Endothelial cell of umbilical vein (primary cell): ENCODE data around the gene FAAP100. TPM values are rescaled to one million over a fixed set of nuclear protein-coding genes. Genes with fewer than 3 reads are reported as not detected.

ENCODE experiments used
- BruUV-seq: library from RNA; stranded (reverse); fragments of 400-500 nt; replicated peaks from 2 replicates; lab custom pipeline; 2021; lab: Mats Ljungman, UMichigan
- CTCF ChIA-PET: fragments of 300-600, 350-600 bp; sonication (Branson Sonifier 250); formaldehyde crosslinking; loops from one replicate; lab custom pipeline; 2021; ENCODE audit warnings: antibody characterized with exemption, inconsistent platforms; lab: Charles Lee
- POLR2A ChIA-PET: fragments of 300-600, 350-600 bp; sonication (Branson Sonifier 250); formaldehyde crosslinking; loops from one replicate; lab custom pipeline; 2021; ENCODE audit warnings: antibody characterized with exemption, inconsistent platforms; lab: Charles Lee
- DNase-seq: peaks from one replicate; pipeline ENCODE4 v3.0.0-alpha.2; 2011; ENCODE audit warnings: low read depth, low spot score
- FAIRE-seq: peaks from 2 replicates; lab custom pipeline; 2011; peaks lifted over from hg19 to GRCh38; lab: Jason Lieb, UNC
- H2AFZ ChIP-seq: 2 replicates; pipeline ENCODE4 v1.6.0; 2012; ENCODE audit warnings: low read depth, low read length, control low read depth, inconsistent platforms
- H3K27ac ChIP-seq: 2 replicates; pipeline ENCODE4 v1.5.1; 2011; ENCODE audit warnings: low read depth, mild to moderate bottlenecking, control low read depth, low read length, moderate library complexity; ENCODE audit not compliant: insufficient read depth
- H3K27me3 ChIP-seq, 2 experiments: 2 replicates each; pipeline versions ENCODE4 v1.6.0 to v1.6.1; 2011; ENCODE audit warnings: low read length in 2 of 2, mixed read lengths in 1 of 2; ENCODE audit not compliant: control insufficient read depth in 2 of 2, insufficient read depth in 2 of 2
- H3K36me3 ChIP-seq, 2 experiments: 2 replicates in 1 of 2; 3 replicates in 1 of 2; pipeline ENCODE4 v1.5.1; 2011; ENCODE audit warnings: low read length in 2 of 2, mild to moderate bottlenecking in 1 of 2, moderate library complexity in 1 of 2; ENCODE audit not compliant: control insufficient read depth in 2 of 2, insufficient read depth in 2 of 2; ENCODE audit errors: extremely low read depth in 1 of 2
- H3K4me1 ChIP-seq: 3 replicates; pipeline ENCODE4 v1.5.1; 2011; ENCODE audit warnings: mild to moderate bottlenecking, low read length; ENCODE audit not compliant: control insufficient read depth, insufficient read depth; ENCODE audit errors: extremely low read depth
- H3K4me2 ChIP-seq: 2 replicates; pipeline ENCODE4 v1.6.1; 2011; ENCODE audit warnings: low read length, control low read depth, mixed read lengths; ENCODE audit not compliant: insufficient read depth
- H3K4me3 ChIP-seq, 3 experiments: fragments of 200-600 bp in 1 of 3; sonication (generic), shearing (Covaris generic) in 1 of 3; replicated peaks in 1 of 3; 2 replicates each; pipeline ENCODE4 v1.5.1; 2011 to 2016; ENCODE audit warnings: control low read depth in 3 of 3, low read length in 3 of 3, mild to moderate bottlenecking in 2 of 3, inconsistent platforms in 1 of 3, low read depth in 1 of 3, moderate library complexity in 1 of 3; ENCODE audit not compliant: insufficient read depth in 1 of 3
- H3K79me2 ChIP-seq: 2 replicates; pipeline ENCODE4 v1.6.0; 2012; ENCODE audit warnings: low read length, inconsistent platforms; ENCODE audit not compliant: control insufficient read depth, insufficient read depth
- H3K9ac ChIP-seq: replicated peaks from 2 replicates; pipeline ENCODE3; 2011; ENCODE audit warnings: low read length, control low read depth; ENCODE audit not compliant: insufficient read depth; ENCODE audit errors: extremely low read depth
- H3K9me1 ChIP-seq: replicated peaks from 3 replicates; pipeline ENCODE4 v1.6.0; 2011; ENCODE audit warnings: mild to moderate bottlenecking, low read length; ENCODE audit not compliant: control insufficient read depth, insufficient read depth; ENCODE audit errors: extremely low read depth
- H3K9me3 ChIP-seq: replicated peaks from 2 replicates; pipeline ENCODE4 v1.5.1; 2012; ENCODE audit warnings: low read length, inconsistent platforms; ENCODE audit not compliant: control insufficient read depth, insufficient read depth
- H4K20me1 ChIP-seq: replicated peaks from 2 replicates; pipeline ENCODE3; 2011; ENCODE audit warnings: mild to moderate bottlenecking, low read length; ENCODE audit not compliant: control insufficient read depth, insufficient read depth; ENCODE audit errors: extremely low read depth
- CTCF ChIP-seq, 2 donors: IDR thresholded peaks; 1 replicate in 1 of 2; 2 replicates in 1 of 2; pipeline ENCODE4 v1.5.1; 2011; ENCODE audit warnings: low read length in 2 of 2, mild to moderate bottlenecking in 2 of 2, moderate library complexity in 2 of 2, control low read depth in 1 of 2, inconsistent platforms in 1 of 2, low read depth in 1 of 2; ENCODE audit not compliant: insufficient read depth in 1 of 2; ENCODE audit errors: extremely low read depth in 1 of 2
- EZH2 ChIP-seq: IDR thresholded peaks from 2 replicates; pipeline ENCODE4 v1.6.1; 2012; ENCODE audit warnings: borderline replicate concordance, low read depth, mild to moderate bottlenecking, moderate library complexity, low read length, inconsistent platforms; ENCODE audit not compliant: severe bottlenecking
- FOS ChIP-seq: IDR thresholded peaks from 2 replicates; pipeline ENCODE4 v1.6.1; 2011; ENCODE audit warnings: mild to moderate bottlenecking, low read length, moderate library complexity, borderline replicate concordance; ENCODE audit not compliant: insufficient read depth
- GATA2 ChIP-seq: IDR thresholded peaks from 2 replicates; pipeline ENCODE4 v1.7.0; 2011; ENCODE audit warnings: low read depth, mild to moderate bottlenecking, moderate library complexity, mixed read lengths, low read length; ENCODE audit not compliant: insufficient read length, insufficient read depth
- JUN ChIP-seq: IDR thresholded peaks from 2 replicates; pipeline ENCODE4 v1.6.1; 2011; ENCODE audit warnings: borderline replicate concordance, low read depth; ENCODE audit not compliant: insufficient read length, insufficient read depth
- MAX ChIP-seq: IDR thresholded peaks from 2 replicates; pipeline ENCODE4 v1.6.1; 2011; ENCODE audit not compliant: insufficient read depth, insufficient read length
- MYC ChIP-seq: IDR thresholded peaks from one replicate; pipeline ENCODE4 v1.6.1; 2011; ENCODE audit warnings: mild to moderate bottlenecking, low read depth, low read length
- POLR2A ChIP-seq: IDR thresholded peaks from 2 replicates; pipeline ENCODE4 v1.6.1; 2012; ENCODE audit warnings: low read depth, mild to moderate bottlenecking, control low read depth, low read length
- POLR2AphosphoS5 ChIP-seq: IDR thresholded peaks from 2 replicates; pipeline ENCODE4 v1.6.1; 2012; ENCODE audit warnings: low read depth, mild to moderate bottlenecking, control low read depth, low read length, moderate library complexity; ENCODE audit not compliant: insufficient read depth
- dilution Hi-C: fragments of 300-500 bp; cut with MboI; formaldehyde crosslinking; loops from one replicate; pipeline ENCODE4 v1.15.0; 2019; ENCODE audit warnings: low sequenced_read_pairs; ENCODE audit not compliant: extremely low pct_ligation_motif_present
- intact Hi-C: fragments of 100-400 bp; cut with micrococcal nuclease; formaldehyde crosslinking; loops from one replicate; pipeline ENCODE4 v1.10.0; 2022
- polyA plus RNA-seq, 4 experiments: library from polyadenylated mRNA; depleted of rRNA in 3 of 4; stranded (reverse) in 3 of 4; unstranded in 1 of 4; fragments of >200 nt; gene quantifications; 2 replicates each; pipeline versions ENCODE4 v1.2.1 to v1.2.3, GENCODE V29; 2011 to 2012; ENCODE audit warnings: missing spikeins in 1 of 4
- total RNA-seq: library from RNA; stranded (reverse); gene quantifications from 2 replicates; pipeline ENCODE4 v1.2.3, GENCODE V29; 2021

FAAP100 gene
- total and polyA plus RNA-seq, 2 donors (not counting 3 experiments of a cell fraction or from before 2014, with no cell fraction given), result 35.4 to 54.3 TPM

- peaks cover 23% of the 10 kb centered on the region for H3K4me1 ChIP-seq
- no TSS peak for BruUV-seq
- H3K9ac ChIP-seq, result no peak overlapping the region
- H3K9me3 ChIP-seq, result no peaks in the 10 kb centered on the region
- FAIRE-seq (no peak), DNase-seq (no peak)
- dilution Hi-C loops (no loop called here), intact Hi-C loops (no loop called here)
- peaks cover 22% of the 10 kb centered on the region for H3K79me2 ChIP-seq
- H3K27ac ChIP-seq, result no peak overlapping the region
- ChIA-PET POLR2A (no interaction called here), CTCF (no interaction called here)
- TF ChIP-seq MYC, result no peak
- TF ChIP-seq JUN, result no peak
- no peak for TF ChIP-seq MAX
- TF ChIP-seq GATA2, result no peak
- no peak for TF ChIP-seq POLR2A
- no peak for TF ChIP-seq EZH2
- TF ChIP-seq POLR2AphosphoS5, result no peak
- no peak for TF ChIP-seq CTCF (IDR thresholded peaks at IDR 0.05; ENCODE audit: extremely low read depth in 1 of 2, insufficient read depth in 1 of 2, low read depth in 1 of 2, low read length in 2 of 2)
- no peak for TF ChIP-seq FOS
- no peak overlapping the region for H3K4me2 ChIP-seq
- no peak overlapping the region for H2AFZ ChIP-seq
- H3K36me3 ChIP-seq, result no peaks in the 10 kb centered on the region
- H3K4me3 ChIP-seq, result no peak overlapping the region
- H3K27me3 ChIP-seq, result no peaks in the 10 kb centered on the region
- H3K9me1 ChIP-seq, result no peaks in the 10 kb centered on the region
- H4K20me1 ChIP-seq, result no peaks in the 10 kb centered on the region
Observed at GRCh38 chr17:81520021-81520901, 31.9 kb downstream of the FAAP100 start.
